Activated T-cell treated with anti-CD3 and anti-CD28 coated beads for 48 hours (primary cell): ENCODE results near the gene NOA1.

Experiments
- DNase-seq: peaks from one replicate; pipeline ENCODE4 v3.0.0-alpha.2; 2020; ENCODE audit warnings: low read depth

Gene NOA1

GRCh38 chr4:56977321-56978012 lies at the start of gene NOA1:
NOA1 (minus strand) TSS chr4:56977606; CDS start chr4:56977585, 21 bp downstream.
- DNase-seq, result peak; percentile 97

- no peak for DNase-seq
These were observed 45.7 kb upstream of the NOA1 start for GRCh38 chr4:57023104-57023503.

GRCh38 chr4:57020467-57021101 lies 43.2 kb upstream of the NOA1 start:
- DNase-seq, result no peak

GRCh38 chr4:57018980-57019379 lies 41.6 kb upstream of the NOA1 start:
- DNase-seq, result no peak

GRCh38 chr4:57013543-57014120 lies 36.2 kb upstream of the NOA1 start:
- DNase-seq, result no peak

GRCh38 chr4:56999751-57000150 lies 22.3 kb upstream of the NOA1 start:
- DNase-seq, result no peak

- no peak for DNase-seq
These were observed 18.1 kb upstream of the NOA1 start for GRCh38 chr4:56995525-56995924.

- no peak for DNase-seq
These were observed 12.9 kb upstream of the NOA1 start for GRCh38 chr4:56990109-56990905.

GRCh38 chr4:56986952-56987351 lies 9.5 kb upstream of the NOA1 start:
- DNase-seq, result no peak

GRCh38 chr4:56986192-56986591 lies 8.8 kb upstream of the NOA1 start:
- no peak for DNase-seq

GRCh38 chr4:56981795-56982201 lies 4.4 kb upstream of the NOA1 start:
- DNase-seq, result no peak

- peak; percentile 46 for DNase-seq
These were observed 2.1 kb upstream of the NOA1 start for GRCh38 chr4:56979421-56980072.

- DNase-seq, result peak; percentile 85
These were observed 1.4 kb upstream of the NOA1 start, which contains the start of gene POLR2B for GRCh38 chr4:56978750-56979303. POLR2B (plus strand) TSS chr4:56978896; CDS start chr4:56978986, 90 bp downstream.

GRCh38 chr4:56976837-56977320 lies 527 bp downstream of the NOA1 start:
- peak; percentile 41 for DNase-seq

- no peak for DNase-seq
These were observed 1.0 kb downstream of the NOA1 start for GRCh38 chr4:56976283-56976836.

GRCh38 chr4:56973336-56973735 lies 4.1 kb downstream of the NOA1 start:
- DNase-seq, result no peak

GRCh38 chr4:56972809-56973208 lies 4.6 kb downstream of the NOA1 start:
- no peak for DNase-seq

GRCh38 chr4:56972389-56972788 lies 5.0 kb downstream of the NOA1 start:
- DNase-seq, result no peak

- DNase-seq, result no peak
These were observed 6.0 kb downstream of the NOA1 start for GRCh38 chr4:56971383-56971782.

GRCh38 chr4:56961107-56961500 lies 16.3 kb downstream of the NOA1 start:
- no peak for DNase-seq

GRCh38 chr4:56959100-56959499 lies 18.3 kb downstream of the NOA1 start:
- no peak for DNase-seq
